Loucy (cell line): ENCODE measurements around the gene UGGT2.
A peak's percentile ranks its signal among the peaks of the same experiment; 100 is the strongest.

Source experiments
- H2AFZ ChIP-seq: fragments of 200-600 bp; sonication (generic); 2 replicates; pipeline ENCODE4 v1.6.0; 2016; ENCODE audit warnings: antibody characterized with exemption, mild to moderate bottlenecking, low read length, moderate library complexity
- H3F3A ChIP-seq: fragments of 200-600 bp; 2 replicates; pipeline ENCODE4 v1.6.0; 2016; ENCODE audit warnings: antibody characterized with exemption, low read depth, mild to moderate bottlenecking
- H3K27me3 ChIP-seq: fragments of 200-600 bp; sonication (generic); 2 replicates; pipeline ENCODE4 v1.6.1; 2014; ENCODE audit warnings: low read length, mild to moderate bottlenecking; ENCODE audit not compliant: insufficient read depth, poor library complexity, severe bottlenecking
- H3K36me3 ChIP-seq: fragments of 200-600 bp; sonication (generic); 2 replicates; pipeline ENCODE4 v1.6.1; 2016; ENCODE audit warnings: low read length; ENCODE audit not compliant: insufficient read depth
- H3K4me1 ChIP-seq: fragments of 200-600 bp; sonication (generic); 2 replicates; pipeline ENCODE4 v1.5.1; 2014; ENCODE audit warnings: low read length, mild to moderate bottlenecking; ENCODE audit not compliant: insufficient read depth, poor library complexity, severe bottlenecking
- H3K4me2 ChIP-seq: fragments of 200-600 bp; sonication (generic); 2 replicates; pipeline ENCODE4 v1.6.0; 2014; ENCODE audit warnings: antibody characterized with exemption, low read length, low read depth, mild to moderate bottlenecking; ENCODE audit not compliant: poor library complexity, severe bottlenecking
- H3K4me3 ChIP-seq: fragments of 200-600 bp; sonication (generic); 2 replicates; pipeline ENCODE4 v1.5.1; 2014; ENCODE audit warnings: low read length, mild to moderate bottlenecking, mixed read lengths; ENCODE audit not compliant: poor library complexity, severe bottlenecking
- H3K79me2 ChIP-seq: fragments of 200-600 bp; sonication (generic); 2 replicates; pipeline ENCODE4 v1.6.1; 2014; ENCODE audit warnings: low read length; ENCODE audit not compliant: insufficient read depth
- H3K9ac ChIP-seq: fragments of 200-600 bp; sonication (generic); 2 replicates; pipeline ENCODE4 v1.6.0; 2014; ENCODE audit warnings: mild to moderate bottlenecking, low read depth, low read length, moderate library complexity; ENCODE audit not compliant: poor library complexity, severe bottlenecking
- H3K9me2 ChIP-seq: fragments of 200-600 bp; sonication (generic); replicated peaks from 2 replicates; pipeline ENCODE4 v1.6.1; 2016; ENCODE audit warnings: low read depth, low read length, mixed read lengths
- H3K9me3 ChIP-seq: fragments of 200-600 bp; sonication (generic); 2 replicates; pipeline ENCODE4 v1.6.1; 2014; ENCODE audit warnings: mild to moderate bottlenecking, antibody characterized with exemption, low read length, low read depth; ENCODE audit not compliant: insufficient read depth
- H4K20me1 ChIP-seq: fragments of 200-600 bp; sonication (generic); 2 replicates; pipeline ENCODE4 v1.6.0; 2014; ENCODE audit warnings: antibody characterized with exemption, low read length, mild to moderate bottlenecking; ENCODE audit not compliant: insufficient read depth, poor library complexity, severe bottlenecking
- CTCF ChIP-seq: fragments of 200-600 bp; sonication (generic); conservative IDR thresholded peaks from 2 replicates; pipeline ENCODE4 v1.5.1; 2014; ENCODE audit warnings: mild to moderate bottlenecking, antibody characterized with exemption, low read length
- EZH2phosphoT487 ChIP-seq: fragments of 200-600 bp; IDR thresholded peaks from 2 replicates; pipeline ENCODE4 v1.6.1; 2018; ENCODE audit warnings: antibody characterized with exemption, mild to moderate bottlenecking, moderate library complexity, borderline replicate concordance

UGGT2 gene

GRCh38 chr13:96081888-96082287 is 28.7 kb upstream of the UGGT2 start:
- Histone ChIP-seq H3K4me3 (no peak overlapping the region), H3K4me1 (no peaks in the 10 kb centered on the region), H3K9me2 (no peaks in the 10 kb centered on the region), H3K9me3 (no peaks in the 10 kb centered on the region), H2AFZ (no peak overlapping the region), H4K20me1 (no peaks in the 10 kb centered on the region), H3K27me3 (no peaks in the 10 kb centered on the region), H3K9ac (no peak overlapping the region), H3K4me2 (no peak overlapping the region), H3K36me3 (no peaks in the 10 kb centered on the region), H3K79me2 (no peaks in the 10 kb centered on the region), H3F3A (no peaks in the 10 kb centered on the region)
- TF ChIP-seq EZH2phosphoT487 (no peak), CTCF (no peak)

GRCh38 chr13:96080676-96081075 is 27.5 kb upstream of the UGGT2 start:
- no peaks in the 10 kb centered on the region for H3K79me2 ChIP-seq
- H3K27me3 ChIP-seq, result no peaks in the 10 kb centered on the region
- TF ChIP-seq EZH2phosphoT487 (no peak), CTCF (no peak)
- no peaks in the 10 kb centered on the region for H4K20me1 ChIP-seq
- no peak overlapping the region for H2AFZ ChIP-seq
- H3K4me2 ChIP-seq, result no peak overlapping the region
- H3K9me3 ChIP-seq, result no peaks in the 10 kb centered on the region
- H3K9ac ChIP-seq, result no peak overlapping the region
- H3K9me2 ChIP-seq, result no peaks in the 10 kb centered on the region
- no peaks in the 10 kb centered on the region for H3F3A ChIP-seq
- no peaks in the 10 kb centered on the region for H3K4me1 ChIP-seq
- H3K36me3 ChIP-seq, result no peaks in the 10 kb centered on the region
- no peak overlapping the region for H3K4me3 ChIP-seq

- H3K4me1 ChIP-seq, result no peaks in the 10 kb centered on the region
- H3K4me3 ChIP-seq, result no peak overlapping the region
- TF ChIP-seq EZH2phosphoT487 (no peak), CTCF (peak; percentile 43)
- H3K9me3 ChIP-seq, result no peaks in the 10 kb centered on the region
- no peaks in the 10 kb centered on the region for H3K27me3 ChIP-seq
- H3K9me2 ChIP-seq, result no peaks in the 10 kb centered on the region
- H3K36me3 ChIP-seq, result no peaks in the 10 kb centered on the region
- H3K79me2 ChIP-seq, result no peaks in the 10 kb centered on the region
- H3F3A ChIP-seq, result no peaks in the 10 kb centered on the region
- H3K9ac ChIP-seq, result no peak overlapping the region
- no peak overlapping the region for H3K4me2 ChIP-seq
- H4K20me1 ChIP-seq, result no peaks in the 10 kb centered on the region
- no peak overlapping the region for H2AFZ ChIP-seq
These were observed 22.8 kb upstream of the UGGT2 start for GRCh38 chr13:96075953-96076543.
